Stimulated activated CD8-positive, alpha-beta memory T cell treated with anti-CD3 and anti-CD28 coated beads, Interleukin-7, amount 100 ng/mL, for 4 hours (primary cell): ENCODE data around the gene MYLK2.

ENCODE experiments used
- DNase-seq, 2 donors: peaks; one replicate each; pipeline ENCODE4 v3.0.0-alpha.2; 2020; ENCODE audit warnings: low read depth in 2 of 2

Gene MYLK2

DNA sequence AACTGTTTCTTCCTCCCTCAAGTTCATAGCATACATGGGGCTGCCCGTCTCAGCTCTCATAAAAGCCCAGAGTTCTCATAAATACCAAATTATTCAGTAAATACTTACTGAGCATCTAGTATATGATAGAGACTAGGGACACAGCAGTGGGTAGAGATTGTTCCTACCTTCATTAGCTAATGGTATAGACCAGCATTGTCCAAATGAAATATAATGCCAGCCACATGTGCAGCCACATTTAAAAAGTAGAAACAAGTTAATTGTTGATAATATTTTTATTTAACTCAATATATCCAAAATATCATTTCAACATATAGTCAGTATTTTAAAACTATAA, 52.4 kb downstream of the MYLK2 start:
- no peak for DNase-seq

DNA sequence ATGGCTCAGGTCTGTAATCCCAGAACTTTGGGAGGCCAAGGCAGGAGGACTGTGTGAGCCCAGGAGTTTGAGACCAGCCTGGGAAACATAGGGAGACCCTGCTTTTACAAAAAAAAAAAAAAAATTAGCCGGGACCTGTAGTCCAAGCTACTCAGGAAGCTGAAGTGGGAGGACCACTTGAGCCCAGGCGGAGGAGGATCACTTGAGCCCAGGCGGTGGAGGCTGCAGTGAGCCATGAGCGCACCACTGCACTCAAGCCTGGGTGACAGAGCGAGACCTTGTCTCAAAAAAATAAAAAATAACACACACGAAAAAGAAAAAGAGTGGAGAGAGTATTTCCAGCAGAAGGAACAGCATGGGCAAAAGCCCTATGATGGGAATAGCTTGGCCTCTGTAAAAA, 53.2 kb downstream of the MYLK2 start:
- DNase-seq, result no peak

DNA sequence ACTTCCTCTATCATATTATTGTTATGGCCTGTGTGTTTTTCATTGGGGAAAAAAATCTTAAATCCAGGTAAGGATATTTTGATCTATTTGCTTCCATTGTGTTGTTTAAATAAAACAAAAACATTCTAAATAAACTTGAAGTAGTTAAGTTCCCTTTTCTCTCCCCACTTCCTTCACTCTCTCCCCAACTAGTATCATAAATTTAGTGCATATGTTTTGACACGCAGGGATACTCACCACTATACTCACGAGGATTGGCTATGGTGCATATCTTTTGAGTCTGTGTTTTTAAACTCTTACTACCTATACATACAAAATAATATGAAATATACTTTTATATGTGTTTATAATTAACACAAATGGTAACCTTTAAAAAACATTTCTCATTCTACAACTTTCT, 56.5 kb downstream of the MYLK2 start:
- DNase-seq, result no peak

DNA sequence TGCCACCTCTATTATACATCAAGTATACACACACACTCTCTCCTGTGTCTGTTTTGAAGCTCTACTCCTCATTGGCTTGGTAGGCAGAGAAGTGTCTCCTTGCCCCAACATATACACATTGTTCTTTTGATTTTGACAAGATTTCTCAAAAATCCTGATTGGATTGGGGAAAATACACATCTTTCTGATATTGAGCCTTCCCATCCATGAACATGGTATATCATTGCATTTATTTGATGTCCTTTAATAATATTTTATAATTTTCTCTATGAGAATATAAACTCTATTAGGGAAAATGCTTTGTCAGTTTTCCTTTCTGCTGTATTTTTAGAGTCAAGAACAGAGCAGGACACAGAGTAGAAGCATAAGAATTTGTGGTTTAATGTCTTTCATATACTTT, 58.5 kb downstream of the MYLK2 start:
- no peak for DNase-seq

DNA sequence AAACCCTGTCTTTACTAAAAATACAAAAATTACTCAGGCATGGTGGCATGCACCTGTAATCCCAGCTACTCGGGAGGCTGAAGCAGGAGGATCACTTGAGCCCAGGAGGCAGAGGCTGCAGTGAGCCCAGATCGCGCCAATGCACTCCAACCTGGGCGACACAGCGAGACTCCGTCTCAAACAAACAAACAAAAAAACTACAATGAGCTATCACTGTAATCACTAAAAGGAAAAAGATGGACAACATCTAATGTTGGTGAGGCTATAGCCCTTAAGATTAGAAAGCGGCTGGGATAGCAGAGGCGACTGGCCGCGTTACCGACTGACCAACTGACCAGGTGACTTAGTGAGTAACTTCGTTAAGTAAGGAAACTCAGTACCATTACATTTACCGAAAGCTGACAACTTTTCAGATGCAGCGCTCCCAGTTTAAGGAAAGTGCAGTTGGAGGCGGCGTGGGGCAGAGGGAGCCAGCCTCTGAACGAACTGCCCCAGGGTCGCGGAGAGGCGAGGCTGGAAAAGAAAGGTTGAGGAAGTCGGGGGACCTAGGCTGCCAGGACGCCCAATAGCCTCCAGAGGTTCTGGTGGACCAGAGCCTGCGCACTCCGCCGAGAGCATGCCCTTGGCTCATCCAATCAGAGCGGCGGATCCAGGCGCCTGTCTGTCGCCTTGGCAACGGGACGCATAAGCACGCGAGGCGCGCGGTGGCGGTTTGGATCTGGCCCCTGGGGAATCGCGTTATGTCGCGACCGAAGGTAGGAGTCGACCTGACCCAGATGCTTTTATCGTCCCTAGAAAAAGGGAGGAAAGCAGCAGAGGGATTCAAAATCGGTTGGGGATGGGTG, 60.2 kb downstream of the MYLK2 start:
- peak; percentile 63 to 72 for DNase-seq

DNA sequence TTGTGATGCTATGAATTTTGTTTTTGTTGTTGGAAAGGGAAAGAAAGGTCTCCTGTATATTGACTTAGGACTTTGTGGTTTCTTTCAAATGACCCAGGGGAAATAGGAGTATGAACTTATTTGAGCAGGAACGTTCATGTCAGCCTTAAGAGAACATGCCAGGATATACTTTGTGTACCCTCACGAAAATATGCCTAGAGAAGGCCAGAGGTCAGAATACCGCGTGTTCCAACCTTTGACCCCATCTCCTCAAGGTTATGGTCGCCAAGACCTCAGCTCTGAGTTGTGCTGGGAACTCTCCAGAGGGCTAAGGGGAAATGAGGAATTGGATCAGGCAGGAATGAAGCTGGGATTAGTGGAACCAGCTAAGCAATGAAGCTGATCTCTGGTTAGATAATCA, 62.8 kb downstream of the MYLK2 start:
- no peak for DNase-seq

DNA sequence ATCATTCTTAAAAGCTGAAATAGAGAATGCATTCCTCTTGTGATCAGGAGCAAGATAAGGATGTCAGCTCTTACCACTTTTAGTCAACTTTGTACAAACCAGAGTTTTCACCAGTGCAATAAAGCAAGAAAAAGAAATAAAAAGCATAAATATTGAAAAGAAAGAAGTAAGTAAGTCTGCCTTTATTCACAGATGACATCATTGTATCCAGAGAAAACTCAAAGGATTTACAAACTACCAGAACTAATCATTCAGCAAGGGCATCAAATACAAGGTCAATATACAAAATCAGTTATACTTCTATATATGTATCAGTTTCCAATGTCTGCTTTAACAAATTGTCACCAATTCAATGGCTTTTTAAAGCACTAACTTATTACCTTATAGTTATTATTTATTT, 64.7 kb downstream of the MYLK2 start:
- no peak for DNase-seq
